Ectodermal cell (in vitro differentiated cells): Measurements from ENCODE around the gene DENND2A.

ENCODE experiments used
- H3K27ac ChIP-seq: 2 replicates; pipeline ENCODE4 v1.7.0; 2013; ENCODE audit warnings: mild to moderate bottlenecking, low read depth, low read length; ENCODE audit not compliant: insufficient read depth, poor library complexity, severe bottlenecking
- H3K27me3 ChIP-seq: 2 replicates; pipeline ENCODE4 v1.7.0; 2013; ENCODE audit warnings: mild to moderate bottlenecking, low read length; ENCODE audit not compliant: insufficient read depth, control insufficient read depth, poor library complexity, severe bottlenecking
- H3K36me3 ChIP-seq: one replicate; pipeline ENCODE4 v1.7.0; 2013; ENCODE audit warnings: low read length; ENCODE audit not compliant: control insufficient read depth, insufficient read depth
- H3K4me1 ChIP-seq: one replicate; pipeline ENCODE4 v1.7.0; 2013; ENCODE audit warnings: low read length; ENCODE audit not compliant: control insufficient read depth, insufficient read depth
- H3K4me3 ChIP-seq: 2 replicates; pipeline ENCODE4 v1.7.0; 2013; ENCODE audit warnings: low read depth, low read length, control low read depth; ENCODE audit not compliant: insufficient read depth
- H3K9me3 ChIP-seq: 2 replicates; pipeline ENCODE4 v1.7.0; 2013; ENCODE audit warnings: mild to moderate bottlenecking, low read length, moderate library complexity; ENCODE audit not compliant: control insufficient read depth
- WGBS, 2 experiments: methylation state at CpG; one replicate each; pipeline ENCODE4 v1.1.7; 2013; ENCODE audit warnings: missing lambda C conversion rate in 2 of 2; 5-methylcytosine and 5-hydroxymethylcytosine counted together

Gene DENND2A

DNA sequence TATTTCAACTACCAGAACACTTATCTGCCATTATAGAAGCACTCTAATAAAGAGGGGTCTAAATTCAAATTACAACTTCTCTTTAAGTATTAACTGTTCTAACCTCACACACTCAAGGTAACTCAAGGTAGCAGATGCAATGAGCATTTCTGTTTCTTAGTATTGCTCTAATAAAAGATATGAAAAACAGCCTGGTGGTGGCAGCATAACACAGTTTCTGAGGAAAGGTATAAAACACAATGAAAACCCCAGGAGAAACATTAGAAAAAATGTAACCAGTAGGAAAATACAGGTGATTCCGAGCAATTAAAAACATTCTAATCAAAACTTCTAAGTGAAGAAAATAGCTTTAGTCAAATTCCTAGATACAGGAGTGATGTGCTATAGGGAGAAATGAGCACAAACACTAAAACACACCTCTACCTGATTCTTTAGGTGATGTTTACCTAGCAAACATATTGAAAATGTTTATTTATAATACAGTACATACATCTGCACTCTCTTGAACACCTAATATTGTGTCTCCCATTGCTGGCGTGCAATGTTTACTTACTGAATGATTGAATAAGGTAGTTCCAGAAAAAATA, 164.8 kb downstream of the DENND2A start:
- Histone ChIP-seq H3K36me3 (peaks cover 4% of the 10 kb centered on the region), H3K4me3 (no peak overlapping the region), H3K27me3 (no peaks in the 10 kb centered on the region), H3K27ac (no peak overlapping the region), H3K4me1 (no peaks in the 10 kb centered on the region), H3K9me3 (no peaks in the 10 kb centered on the region)
- WGBS, 2 experiments, result 83 to 88% methylated on average over 1 of the region's 2 CpGs
